HG03460 (cell line): ENCODE measurements around the gene PTPRD.

ENCODE experiments used
- ATAC-seq: cut with Tn5 transposase; IDR thresholded peaks from one replicate; pipeline ENCODE4 v1.9.1; 2021; ENCODE audit not compliant: unreplicated experiment

The PTPRD gene

GRCh38 chr9:8760000-8760767 is 1852.6 kb downstream of the PTPRD start:
- ATAC-seq = no peak

GRCh38 chr9:8757881-8758280 is 1854.9 kb downstream of the PTPRD start:
- ATAC-seq = no peak

DNA sequence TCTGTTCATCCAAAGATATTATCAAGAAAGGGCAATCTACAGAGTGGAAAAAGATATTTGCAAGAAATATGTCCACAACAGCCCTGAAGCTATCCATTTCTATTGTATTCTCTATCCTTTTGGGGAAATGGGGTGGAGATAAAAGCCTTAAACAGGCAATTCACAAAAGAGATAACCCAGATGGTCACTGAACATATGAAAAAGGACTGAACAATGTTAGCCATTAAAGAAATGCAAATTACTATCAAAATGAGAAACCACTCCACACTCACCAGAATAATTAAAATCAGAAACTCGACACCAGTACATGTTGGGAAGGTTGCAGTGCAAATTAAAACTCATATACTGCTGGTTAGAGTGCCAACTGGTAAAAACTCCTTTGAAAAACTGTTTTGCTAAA is 1858.1 kb downstream of the PTPRD start:
- no peak for ATAC-seq

GRCh38 chr9:8751406-8751930 is 1861.3 kb downstream of the PTPRD start:
- no peak for ATAC-seq

GRCh38 chr9:8750639-8751051 is 1862.2 kb downstream of the PTPRD start:
- no peak for ATAC-seq

- ATAC-seq = no peak
These were observed 1867.5 kb downstream of the PTPRD start for GRCh38 chr9:8745347-8745746.

- no peak for ATAC-seq
These were observed 1873.9 kb downstream of the PTPRD start for GRCh38 chr9:8738945-8739344.

DNA sequence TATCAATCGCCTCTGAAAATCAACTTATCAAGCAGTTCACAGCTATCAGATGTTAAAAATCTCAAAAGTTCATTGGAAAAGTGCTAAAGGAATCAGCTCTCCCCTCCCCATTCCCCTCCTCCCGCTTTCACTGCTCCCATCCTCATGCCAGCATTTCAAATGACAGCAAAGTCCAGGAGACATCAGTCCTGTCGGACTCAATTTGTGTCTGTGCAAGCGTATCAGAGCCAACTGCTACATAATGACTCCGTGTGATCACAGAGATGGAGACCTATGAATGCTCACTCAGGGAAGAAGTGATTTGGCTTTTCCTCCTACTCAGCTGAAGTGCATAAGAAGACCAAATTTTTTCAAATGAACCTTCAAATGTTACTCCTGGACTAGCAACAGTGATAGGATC is 1876.0 kb downstream of the PTPRD start:
- no peak for ATAC-seq

- ATAC-seq = no peak
These were observed 1878.0 kb downstream of the PTPRD start for GRCh38 chr9:8734760-8735159.

GRCh38 chr9:8733131-8733954 is 1879.5 kb downstream of the PTPRD start:
- ATAC-seq = no peak

DNA sequence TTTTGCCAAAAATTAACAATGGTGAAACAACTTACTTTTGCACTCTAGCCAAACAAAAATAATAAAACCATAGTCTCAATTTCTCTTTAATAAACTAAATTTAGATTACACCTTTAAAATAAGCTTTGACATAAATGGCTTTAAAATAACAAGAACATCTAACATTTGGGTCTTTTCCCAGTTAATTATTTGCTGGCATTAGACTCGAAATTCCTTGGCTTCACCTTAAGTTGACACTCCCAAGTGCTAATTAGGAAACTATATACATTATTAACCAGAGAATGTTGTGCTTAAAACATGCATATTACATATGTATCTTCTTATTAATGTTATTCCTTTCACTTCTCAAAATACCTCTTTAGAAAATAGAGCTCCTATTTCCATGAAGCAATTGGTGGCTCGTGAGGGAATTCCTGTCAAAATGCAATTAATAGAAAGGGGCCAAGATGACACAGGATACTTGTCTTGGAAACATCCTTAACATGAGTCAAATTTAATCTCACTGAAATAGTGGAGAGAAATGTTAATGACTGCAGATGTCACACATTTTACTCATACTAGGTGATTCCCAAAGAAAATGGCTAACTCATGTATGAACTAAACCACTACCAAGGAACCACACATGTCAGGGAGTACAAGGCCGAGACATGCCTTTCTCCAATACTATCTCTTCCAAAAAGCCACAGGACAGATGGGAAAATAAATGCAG is 1880.3 kb downstream of the PTPRD start:
- ATAC-seq = no peak

DNA sequence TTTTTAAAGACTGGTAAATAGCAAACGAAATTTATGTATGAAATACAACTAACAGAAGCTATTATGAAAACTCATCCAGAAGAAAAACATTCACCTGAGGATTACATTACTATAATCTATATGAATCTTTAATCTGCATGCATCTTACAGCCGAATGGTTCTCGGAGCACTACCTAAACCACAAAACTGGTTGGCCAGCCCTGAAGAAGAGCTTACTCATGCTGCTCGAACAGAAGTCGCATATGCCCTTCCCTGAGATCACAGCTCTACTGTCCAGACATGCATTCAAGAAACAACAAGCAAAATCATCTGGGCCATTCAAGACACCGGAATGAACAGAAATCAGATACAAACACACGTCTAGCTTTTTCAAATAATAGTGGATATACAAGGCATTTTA is 1882.2 kb downstream of the PTPRD start:
- no peak for ATAC-seq

DNA sequence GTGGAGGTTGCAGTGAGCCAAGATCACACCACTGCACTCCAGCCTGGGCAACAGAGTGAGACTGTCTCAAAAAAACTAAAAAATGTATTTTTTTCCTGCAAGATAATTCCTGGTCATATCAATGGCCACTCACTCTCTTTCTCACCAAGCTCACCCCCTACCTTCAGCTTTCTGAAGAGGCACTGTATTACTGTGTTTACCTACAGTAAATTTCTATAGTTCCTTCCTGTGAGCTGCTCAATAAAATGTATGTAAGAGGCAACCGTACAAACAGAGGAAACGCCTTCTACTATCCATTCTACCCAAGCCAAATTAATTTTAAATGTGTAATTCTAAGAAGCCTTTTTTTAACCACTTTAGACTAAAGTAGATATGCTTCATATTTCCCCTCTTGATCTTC is 1883.9 kb downstream of the PTPRD start:
- ATAC-seq = no peak

- ATAC-seq = no peak
These were observed 1885.6 kb downstream of the PTPRD start for GRCh38 chr9:8727191-8727590.

DNA sequence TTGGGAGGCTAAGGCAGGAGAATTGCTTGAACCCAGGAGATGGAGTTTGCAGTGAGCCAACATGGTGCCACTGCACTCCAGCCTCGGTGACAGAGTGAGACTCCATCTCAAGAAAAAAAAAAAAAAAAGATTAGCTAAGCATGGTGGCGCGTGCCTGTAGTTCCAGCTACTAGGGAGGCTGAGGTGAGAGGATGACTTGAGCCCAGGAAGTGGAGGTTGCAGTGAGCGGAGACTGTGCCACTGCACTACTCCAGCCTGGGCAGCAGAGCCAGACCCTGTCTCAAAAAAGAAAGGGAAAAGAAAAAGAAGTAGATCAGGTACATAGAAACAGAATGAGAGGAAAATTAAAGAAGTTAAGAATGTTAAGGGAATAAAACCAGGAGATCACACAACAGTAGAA is 1886.1 kb downstream of the PTPRD start:
- no peak for ATAC-seq

DNA sequence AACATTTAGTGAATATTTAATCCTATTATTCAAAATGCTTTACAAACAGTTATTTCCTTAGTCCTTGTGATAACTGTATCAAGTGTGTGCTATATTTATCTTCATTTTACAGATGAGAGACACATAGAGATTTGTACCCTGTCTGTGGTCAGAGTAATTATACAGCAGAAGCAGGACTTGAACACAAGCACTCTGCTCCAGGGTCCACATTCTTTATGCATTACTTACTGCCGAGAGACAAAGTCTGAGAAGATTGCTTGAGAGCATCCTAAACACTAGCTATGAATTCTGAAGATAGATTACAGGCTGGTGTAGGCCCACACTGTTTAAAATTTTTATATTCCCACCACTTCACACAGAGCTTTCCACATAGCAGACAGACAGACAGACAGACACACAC is 1887.2 kb downstream of the PTPRD start:
- ATAC-seq = no peak

DNA sequence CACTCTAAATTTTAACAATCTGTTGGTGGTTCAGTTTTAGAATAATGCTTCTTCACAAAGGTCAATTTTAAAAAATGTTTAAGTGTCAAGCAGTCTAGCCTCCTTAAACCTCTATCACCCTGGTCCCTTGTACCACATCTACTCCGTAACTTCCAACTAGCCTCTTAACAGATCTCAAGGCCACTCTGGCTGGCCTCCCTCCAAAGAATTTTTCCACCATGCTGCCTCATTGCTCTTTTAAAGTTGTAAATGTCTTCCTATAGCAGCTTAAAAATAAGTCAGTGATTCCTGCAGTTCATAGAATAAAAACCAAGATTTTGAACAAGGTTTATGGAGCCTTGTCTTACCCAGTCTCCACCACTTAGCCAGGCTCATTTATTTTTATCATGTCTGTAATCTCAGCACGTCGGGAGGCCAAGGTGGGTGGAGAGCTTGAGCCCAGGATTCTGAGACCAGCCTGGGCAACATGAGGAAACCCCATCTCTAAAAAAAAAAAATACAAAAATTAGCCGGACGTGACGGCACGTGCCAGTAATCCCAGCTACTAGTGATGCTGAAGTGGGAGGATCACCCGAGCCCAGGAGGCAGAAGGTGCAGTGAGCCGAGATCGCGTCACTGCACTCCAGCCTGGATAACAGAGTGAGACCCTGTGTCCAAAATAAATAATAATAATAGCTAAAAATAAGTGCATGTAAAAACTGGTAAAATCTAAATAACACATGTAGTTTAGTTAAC is 1888.4 kb downstream of the PTPRD start:
- no peak for ATAC-seq

GRCh38 chr9:8723195-8723594 is 1889.6 kb downstream of the PTPRD start:
- no peak for ATAC-seq

GRCh38 chr9:8719833-8720486 is 1892.8 kb downstream of the PTPRD start:
- no peak for ATAC-seq

GRCh38 chr9:8718121-8718725 is 1894.6 kb downstream of the PTPRD start:
- no peak for ATAC-seq
